ENCODE data around the gene RAB3GAP2.
"Not testable (repeated sequence)": the region's sequence is repeated elsewhere in the genome, so short reads cannot be mapped to it uniquely, and the experiment has no call there.

GRCh38 chr1:220253290-220253689, 19.0 kb downstream of the RAB3GAP2 start:
- not testable (repeated sequence) for TF ChIP-seq EZH2phosphoT487 (IDR thresholded peaks at IDR 0.05; ENCODE audit: insufficient read depth, low read depth); EZH2 (IDR thresholded peaks at IDR 0.05; ENCODE audit: insufficient read depth, poor library complexity, severe bottlenecking)

All from GM23248 (cell line).